ENCODE measurements around the gene CTNNA2.
A peak's percentile ranks its signal among the peaks of the same experiment; 100 is the strongest.

Gene CTNNA2

GRCh38 chr2:79512442-79513401 is at the start of gene CTNNA2:
TSS of gene CTNNA2 (plus strand) at chr2:79513051.
- TF ChIP-seq CTCF (IDR thresholded peaks at IDR 0.05; ENCODE audit: insufficient read depth, low read depth, low read length, missing control alignments) = no peak
- H3K4me3 ChIP-seq (ENCODE audit: low read depth, low read length) = no peak within 1 kb of the TSS

GRCh38 chr2:79487399-79487798 is 25.5 kb upstream of the CTNNA2 start:
- TF ChIP-seq CTCF (IDR thresholded peaks at IDR 0.05; ENCODE audit: insufficient read depth, low read depth, low read length, missing control alignments) = no peak
- no peak overlapping the region for H3K4me3 ChIP-seq (ENCODE audit: low read depth, low read length)
- DNase-seq (ENCODE audit: low read depth) = no peak

More at GRCh38 chr2:79512442-79513401, at the start of gene CTNNA2:
- DNase-seq (ENCODE audit: low read depth) = no peak

GRCh38 chr2:79511320-79511951 is 1.4 kb upstream of the CTNNA2 start:
- no peak for TF ChIP-seq CTCF (IDR thresholded peaks at IDR 0.05; ENCODE audit: insufficient read depth, low read depth, low read length, missing control alignments)
- peak; percentile 8 for DNase-seq (ENCODE audit: low read depth)
- no peak overlapping the region for H3K4me3 ChIP-seq (ENCODE audit: low read depth, low read length)

GRCh38 chr2:79513711-79514110 is 860 bp downstream of the CTNNA2 start:
- no peak for DNase-seq (ENCODE audit: low read depth)
- no peak overlapping the region for H3K4me3 ChIP-seq (ENCODE audit: low read depth, low read length)
- no peak for TF ChIP-seq CTCF (IDR thresholded peaks at IDR 0.05; ENCODE audit: insufficient read depth, low read depth, low read length, missing control alignments)

- no peak for TF ChIP-seq CTCF (IDR thresholded peaks at IDR 0.05; ENCODE audit: insufficient read depth, low read depth, low read length, missing control alignments)
- H3K4me3 ChIP-seq (ENCODE audit: low read depth, low read length) = no peak overlapping the region
- DNase-seq (ENCODE audit: low read depth) = no peak
These were observed 16.8 kb downstream of the CTNNA2 start for GRCh38 chr2:79529636-79530035.

GRCh38 chr2:79530443-79530842 is 17.6 kb downstream of the CTNNA2 start:
- no peak for DNase-seq (ENCODE audit: low read depth)
- TF ChIP-seq CTCF (IDR thresholded peaks at IDR 0.05; ENCODE audit: insufficient read depth, low read depth, low read length, missing control alignments) = no peak
- no peak overlapping the region for H3K4me3 ChIP-seq (ENCODE audit: low read depth, low read length)
